GM12878 (cell line): ENCODE measurements around the gene MSL2. TPM values are rescaled to one million over a fixed set of nuclear protein-coding genes. Genes with fewer than 3 reads are reported as not detected.

Experiments
- BACH1 ChIP-seq: fragments of 450-650 bp; IDR thresholded peaks from 2 replicates; pipeline ENCODE4 v1.6.1; 2017; ENCODE audit warnings: mild to moderate bottlenecking, borderline replicate concordance
- BHLHE40 ChIP-seq, 2 experiments: fragments of 450-650 bp in 1 of 2; IDR thresholded peaks; 2 replicates each; pipeline ENCODE4 v1.6.1; 2011 to 2017; ENCODE audit warnings: low read depth in 2 of 2, borderline replicate concordance in 1 of 2, improper control_type of control experiment in 1 of 2, low read length in 1 of 2, mild to moderate bottlenecking in 1 of 2
- CHD1 ChIP-seq: IDR thresholded peaks from 2 replicates; pipeline ENCODE4 v1.6.1; 2012; ENCODE audit warnings: low read depth, low read length, improper control_type of control experiment
- CREB1 ChIP-seq: IDR thresholded peaks from 2 replicates; pipeline ENCODE4 v1.6.1; 2012; ENCODE audit warnings: low read depth, mild to moderate bottlenecking, inconsistent platforms
- ESRRA ChIP-seq: IDR thresholded peaks from 2 replicates; pipeline ENCODE4 v1.6.1; 2012; ENCODE audit warnings: mild to moderate bottlenecking, low read length, improper control_type of control experiment
- GATAD2B ChIP-seq: fragments of 450-650 bp; conservative IDR thresholded peaks from 2 replicates; pipeline ENCODE4 v1.6.1; 2017; ENCODE audit warnings: low read depth, mild to moderate bottlenecking, moderate library complexity
- IKZF2 ChIP-seq, 2 experiments: fragments of 450-650 bp; IDR thresholded peaks; 2 replicates each; pipeline ENCODE4 v1.6.1; 2017; ENCODE audit warnings: mild to moderate bottlenecking in 2 of 2, moderate library complexity in 2 of 2
- KDM1A ChIP-seq: fragments of 200-600 bp; sonication (generic); IDR thresholded peaks from 2 replicates; pipeline ENCODE4 v1.6.1; 2016; ENCODE audit warnings: borderline replicate concordance
- LARP7 ChIP-seq: fragments of 450-650 bp; IDR thresholded peaks from 2 replicates; pipeline ENCODE4 v1.6.1; 2017; ENCODE audit warnings: mild to moderate bottlenecking
- MXI1 ChIP-seq: fragments of 150-350 bp; IDR thresholded peaks from 2 replicates; pipeline ENCODE4 v1.6.1; 2011; ENCODE audit warnings: low read depth, mild to moderate bottlenecking, inconsistent platforms, low read length, improper control_type of control experiment
- NFXL1 ChIP-seq: fragments of 450-650 bp; IDR thresholded peaks from 2 replicates; pipeline ENCODE4 v1.6.1; 2017; ENCODE audit warnings: antibody characterized with exemption, mild to moderate bottlenecking, borderline replicate concordance
- NR2F1 ChIP-seq: fragments of 450-650 bp; conservative IDR thresholded peaks from 2 replicates; pipeline ENCODE4 v1.6.1; 2017; ENCODE audit warnings: mild to moderate bottlenecking
- RCOR1 ChIP-seq: conservative IDR thresholded peaks from 2 replicates; pipeline ENCODE4 v1.6.1; 2012; ENCODE audit warnings: low read depth, low read length, improper control_type of control experiment
- SIX5 ChIP-seq: IDR thresholded peaks from 2 replicates; pipeline ENCODE4 v1.6.1; 2011; ENCODE audit warnings: mild to moderate bottlenecking, low read depth, low read length, moderate library complexity; ENCODE audit not compliant: severe bottlenecking
- SMARCA5 ChIP-seq: fragments of 450-650 bp; IDR thresholded peaks from 2 replicates; pipeline ENCODE4 v1.6.1; 2017; ENCODE audit warnings: mild to moderate bottlenecking
- SPI1 ChIP-seq: IDR thresholded peaks from 2 replicates; pipeline ENCODE4 v1.6.1; 2011; ENCODE audit warnings: low read depth, mild to moderate bottlenecking, low read length, moderate library complexity, borderline replicate concordance; ENCODE audit not compliant: insufficient read depth
- WRNIP1 ChIP-seq: IDR thresholded peaks from 2 replicates; pipeline ENCODE4 v1.6.1; 2011; ENCODE audit warnings: low read depth, low read length, improper control_type of control experiment, borderline replicate concordance
- polyA plus RNA-seq, 11 experiments: library from polyadenylated mRNA; depleted of rRNA in 4 of 11; unstranded in 6 of 11; stranded (reverse) in 5 of 11; fragments of >200 nt; fragmentation: Nextera tagmentation in 4 of 11; fragmentation: Illumina TruSeq in 1 of 11; extraction: Ambion mirVana in 4 of 11; extraction: Trizol in 1 of 11; gene quantifications; 1 replicate in 1 of 11; 2 replicates in 10 of 11; pipeline versions ENCODE4 v1.2.1 to v1.2.3, GENCODE V29; 2011 to 2016; ENCODE audit warnings: inconsistent platforms in 2 of 11, missing spikeins in 2 of 11, low read depth in 1 of 11
- total RNA-seq, 4 experiments: library from RNA; depleted of rRNA in 3 of 4; stranded (reverse); fragments of >200 nt in 3 of 4; fragmentation: Illumina TruSeq in 1 of 4; extraction: Trizol in 1 of 4; gene quantifications; 2 replicates each; pipeline versions ENCODE4 v1.2.1 to v1.2.3, GENCODE V29; 2013 to 2021
- TF ChIP-seq, protein P1 (sequence below): IDR thresholded peaks from 2 replicates; pipeline ENCODE4 v1.6.1; 2011; ENCODE audit warnings: borderline replicate concordance, low read depth, mild to moderate bottlenecking, moderate library complexity, low read length; ENCODE audit not compliant: insufficient read depth, poor library complexity, severe bottlenecking
- TF ChIP-seq, protein P2 (sequence below): fragments of 450-650 bp; IDR thresholded peaks from 2 replicates; pipeline ENCODE4 v1.6.1; 2016; ENCODE audit warnings: mild to moderate bottlenecking
- TF ChIP-seq, protein P3 (sequence below): fragments of 450-650 bp; IDR thresholded peaks from 2 replicates; pipeline ENCODE4 v1.6.1; 2017; ENCODE audit warnings: mild to moderate bottlenecking, moderate library complexity

The MSL2 gene
- total and polyA plus RNA-seq, 10 of the 15 experiments (the other 5 are each of a cell fraction or from before 2014, with no cell fraction given), result 3.5 to 31.7 (median 10.5) TPM

DNA sequence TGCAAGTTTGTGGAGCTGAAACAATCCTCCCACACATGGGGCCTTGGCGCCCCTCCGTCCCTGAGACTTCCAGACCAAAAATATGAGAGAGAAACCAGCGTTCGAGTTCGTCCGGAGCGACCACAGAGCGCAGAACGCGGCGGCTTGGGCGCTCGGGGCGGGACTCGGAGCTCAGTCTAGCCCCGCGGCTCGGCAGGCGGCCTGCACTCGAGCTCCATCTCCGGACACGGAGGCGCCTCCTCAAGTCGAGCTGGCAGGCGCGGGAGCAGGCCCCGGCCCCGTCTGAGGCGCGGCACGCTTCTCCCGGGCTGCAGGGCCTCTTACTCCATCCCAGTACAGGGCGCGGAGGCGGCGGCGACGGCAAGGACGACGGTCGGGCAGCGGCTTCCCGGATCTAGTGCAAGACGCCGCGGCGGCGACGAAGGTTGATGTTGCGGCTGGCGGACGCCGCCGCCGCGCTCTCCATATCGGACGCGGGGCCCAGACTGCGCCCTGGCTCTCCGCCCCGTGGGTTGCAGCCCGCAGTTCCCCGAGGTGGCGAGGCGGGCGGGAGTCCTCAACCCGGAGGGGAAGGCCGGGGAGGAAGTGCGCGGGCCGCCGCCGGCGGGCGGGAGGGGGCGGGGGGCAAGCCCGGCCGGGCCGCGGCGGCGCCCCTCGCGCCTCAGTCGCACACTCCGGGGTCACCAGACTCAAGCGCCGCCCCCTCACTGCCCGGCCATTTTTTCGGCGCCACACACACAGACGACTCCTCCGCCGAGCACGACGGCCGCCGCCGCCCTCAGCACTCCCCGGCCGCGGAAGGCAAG is 674 bp downstream of the MSL2 start (continued):
- TF ChIP-seq, protein P1, sequence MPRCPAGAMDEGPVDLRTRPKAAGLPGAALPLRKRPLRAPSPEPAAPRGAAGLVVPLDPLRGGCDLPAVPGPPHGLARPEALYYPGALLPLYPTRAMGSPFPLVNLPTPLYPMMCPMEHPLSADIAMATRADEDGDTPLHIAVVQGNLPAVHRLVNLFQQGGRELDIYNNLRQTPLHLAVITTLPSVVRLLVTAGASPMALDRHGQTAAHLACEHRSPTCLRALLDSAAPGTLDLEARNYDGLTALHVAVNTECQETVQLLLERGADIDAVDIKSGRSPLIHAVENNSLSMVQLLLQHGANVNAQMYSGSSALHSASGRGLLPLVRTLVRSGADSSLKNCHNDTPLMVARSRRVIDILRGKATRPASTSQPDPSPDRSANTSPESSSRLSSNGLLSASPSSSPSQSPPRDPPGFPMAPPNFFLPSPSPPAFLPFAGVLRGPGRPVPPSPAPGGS, result no peak
- TF ChIP-seq GATAD2B (peak; percentile 95), SMARCA5 (peak; percentile 84; the same call in 1 of the 2 replicates), KDM1A (no peak), NR2F1 (peak; percentile 85), MXI1 (peak; percentile 49), RCOR1 (no peak), CREB1 (0 out of 2 replicates have a peak, but pooled peaks have one; percentile 35), WRNIP1 (no peak), IKZF2 (IDR thresholded peaks at IDR 0.05) (no peak; a peak in 1 of 4 replicates), ESRRA (no peak), BACH1 (peak; percentile 79; the same call in 1 of the 2 replicates), CHD1 (no peak), LARP7 (peak; percentile 87), SPI1 (peak; percentile 80), SIX5 (no peak), NFXL1 (no peak), BHLHE40 (IDR thresholded peaks at IDR 0.05; ENCODE audit: borderline replicate concordance in 1 of 2, low read depth in 2 of 2, low read length in 1 of 2) (peak; percentile 77 to 95; a peak in 3 of 4 replicates)
- TF ChIP-seq, protein P2, sequence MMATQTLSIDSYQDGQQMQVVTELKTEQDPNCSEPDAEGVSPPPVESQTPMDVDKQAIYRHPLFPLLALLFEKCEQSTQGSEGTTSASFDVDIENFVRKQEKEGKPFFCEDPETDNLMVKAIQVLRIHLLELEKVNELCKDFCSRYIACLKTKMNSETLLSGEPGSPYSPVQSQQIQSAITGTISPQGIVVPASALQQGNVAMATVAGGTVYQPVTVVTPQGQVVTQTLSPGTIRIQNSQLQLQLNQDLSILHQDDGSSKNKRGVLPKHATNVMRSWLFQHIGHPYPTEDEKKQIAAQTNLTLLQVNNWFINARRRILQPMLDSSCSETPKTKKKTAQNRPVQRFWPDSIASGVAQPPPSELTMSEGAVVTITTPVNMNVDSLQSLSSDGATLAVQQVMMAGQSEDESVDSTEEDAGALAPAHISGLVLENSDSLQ, result no peak
- TF ChIP-seq, protein P3, sequence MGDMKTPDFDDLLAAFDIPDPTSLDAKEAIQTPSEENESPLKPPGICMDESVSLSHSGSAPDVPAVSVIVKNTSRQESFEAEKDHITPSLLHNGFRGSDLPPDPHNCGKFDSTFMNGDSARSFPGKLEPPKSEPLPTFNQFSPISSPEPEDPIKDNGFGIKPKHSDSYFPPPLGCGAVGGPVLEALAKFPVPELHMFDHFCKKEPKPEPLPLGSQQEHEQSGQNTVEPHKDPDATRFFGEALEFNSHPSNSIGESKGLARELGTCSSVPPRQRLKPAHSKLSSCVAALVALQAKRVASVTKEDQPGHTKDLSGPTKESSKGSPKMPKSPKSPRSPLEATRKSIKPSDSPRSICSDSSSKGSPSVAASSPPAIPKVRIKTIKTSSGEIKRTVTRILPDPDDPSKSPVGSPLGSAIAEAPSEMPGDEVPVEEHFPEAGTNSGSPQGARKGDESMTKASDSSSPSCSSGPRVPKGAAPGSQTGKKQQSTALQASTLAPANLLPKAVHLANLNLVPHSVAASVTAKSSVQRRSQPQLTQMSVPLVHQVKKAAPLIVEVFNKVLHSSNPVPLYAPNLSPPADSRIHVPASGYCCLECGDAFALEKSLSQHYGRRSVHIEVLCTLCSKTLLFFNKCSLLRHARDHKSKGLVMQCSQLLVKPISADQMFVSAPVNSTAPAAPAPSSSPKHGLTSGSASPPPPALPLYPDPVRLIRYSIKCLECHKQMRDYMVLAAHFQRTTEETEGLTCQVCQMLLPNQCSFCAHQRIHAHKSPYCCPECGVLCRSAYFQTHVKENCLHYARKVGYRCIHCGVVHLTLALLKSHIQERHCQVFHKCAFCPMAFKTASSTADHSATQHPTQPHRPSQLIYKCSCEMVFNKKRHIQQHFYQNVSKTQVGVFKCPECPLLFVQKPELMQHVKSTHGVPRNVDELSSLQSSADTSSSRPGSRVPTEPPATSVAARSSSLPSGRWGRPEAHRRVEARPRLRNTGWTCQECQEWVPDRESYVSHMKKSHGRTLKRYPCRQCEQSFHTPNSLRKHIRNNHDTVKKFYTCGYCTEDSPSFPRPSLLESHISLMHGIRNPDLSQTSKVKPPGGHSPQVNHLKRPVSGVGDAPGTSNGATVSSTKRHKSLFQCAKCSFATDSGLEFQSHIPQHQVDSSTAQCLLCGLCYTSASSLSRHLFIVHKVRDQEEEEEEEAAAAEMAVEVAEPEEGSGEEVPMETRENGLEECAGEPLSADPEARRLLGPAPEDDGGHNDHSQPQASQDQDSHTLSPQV, result peak; percentile 77; the same call in 1 of the 2 replicates
